ENCODE data around the gene SKAP2. TPM values are rescaled to one million over a fixed set of nuclear protein-coding genes. Genes with fewer than 3 reads are reported as not detected.

SKAP2 gene
- total and polyA plus RNA-seq, 2 of the 4 experiments (the other 2 are of a cell fraction), result 5.7 to 7.4 TPM

- ATAC-seq (ENCODE audit: low read depth), result no peak
Observed at GRCh38 chr7:26815426-26815825, 49.0 kb downstream of the SKAP2 start.

More at GRCh38 chr7:26815426-26815825, 49.0 kb downstream of the SKAP2 start:
- no peak for DNase-seq
- H3K56ac ChIP-seq (ENCODE audit: extremely low read depth, insufficient read depth, low read length), result no peak overlapping the region
- no peak overlapping the region for H3K27ac ChIP-seq (ENCODE audit: insufficient read depth, low read length)
- H2AK5ac ChIP-seq (ENCODE audit: low read depth, low read length), result no peak overlapping the region
- no peak overlapping the region for H3K9ac ChIP-seq (ENCODE audit: low read depth, low read length)
- H3K79me1 ChIP-seq (ENCODE audit: low read depth in 1 of 2, low read length in 2 of 2), result no peaks in the 10 kb centered on the region; a peak in 1 of 4 replicates
- no peak overlapping the region for H3K23ac ChIP-seq (ENCODE audit: low read depth, low read length)
- no TSS peak for BruUV-seq (replicated peaks)
- no peak overlapping the region for H3K18ac ChIP-seq (ENCODE audit: low read depth, low read length)
- H3K36me3 ChIP-seq (ENCODE audit: control insufficient read depth, insufficient read depth, low read length), result no peaks in the 10 kb centered on the region
- CTCF ChIA-PET, result no interaction called here
- dilution Hi-C loops (cut with HindIII; ENCODE audit: low sequenced_read_pairs, unreplicated experiment), result no loop called here
- H2BK20ac ChIP-seq (ENCODE audit: low read depth, low read length), result no peak overlapping the region
- H3K4me3 ChIP-seq (ENCODE audit: insufficient read depth, low read depth, low read length), result no peak overlapping the region
- in situ Hi-C loops (cut with MboI; ENCODE audit: low sequenced_read_pairs), result no loop called here
- no peaks in the 10 kb centered on the region for H3K4me1 ChIP-seq (ENCODE audit: control insufficient read depth, insufficient read depth, low read length)
- H3K4me2 ChIP-seq (ENCODE audit: low read depth, low read length), result no peak overlapping the region
- H3K9me1 ChIP-seq (ENCODE audit: insufficient read depth, low read length), result no peaks in the 10 kb centered on the region
- no peak for TF ChIP-seq RFX5 (IDR thresholded peaks at IDR 0.05; ENCODE audit: low read depth, low read length)
- no peak for TF ChIP-seq CHD1 (IDR thresholded peaks at IDR 0.05; ENCODE audit: low read depth, low read length)
- no peak for TF ChIP-seq BHLHE40 (IDR thresholded peaks at IDR 0.05; ENCODE audit: low read depth, low read length)
- no peak for TF ChIP-seq POLR2A (IDR thresholded peaks at IDR 0.05; ENCODE audit: low read depth, low read length)
- TF ChIP-seq RCOR1 (IDR thresholded peaks at IDR 0.05; ENCODE audit: insufficient replicate concordance, low read length), result no peak
- TF ChIP-seq CEBPB (IDR thresholded peaks at IDR 0.05; ENCODE audit: low read depth, low read length), result no peak
- TF ChIP-seq MAFK (IDR thresholded peaks at IDR 0.05; ENCODE audit: low read depth, low read length), result no peak
- no peak overlapping the region for H2BK15ac ChIP-seq (ENCODE audit: low read depth, low read length)
- no peaks in the 10 kb centered on the region; the same call in 1 of the 2 replicates for H4K20me1 ChIP-seq (ENCODE audit: insufficient read depth, low read length)
- no peaks in the 10 kb centered on the region for H3K9me3 ChIP-seq (ENCODE audit: control insufficient read depth, insufficient read depth, low read length)
- H2BK120ac ChIP-seq (ENCODE audit: low read depth, low read length), result no peak overlapping the region
- H2AFZ ChIP-seq (replicated peaks; ENCODE audit: low read length, poor library complexity), result no peak overlapping the region
- no CpG with 5 or more reads among the region's 3 CpGs for WGBS, 2 experiments (ENCODE audit: extremely low coverage in 2 of 2, insufficient read length in 1 of 2)
- H2BK5ac ChIP-seq (ENCODE audit: low read depth, low read length, poor library complexity, severe bottlenecking), result no peak overlapping the region
- POLR2A ChIA-PET (ENCODE audit: unreplicated experiment), result no interaction called here
- no peak overlapping the region for H3K4ac ChIP-seq (ENCODE audit: low read depth, low read length)
- H4K8ac ChIP-seq (ENCODE audit: low read depth in 2 of 2, low read length in 2 of 2), result no peak overlapping the region
- no peak overlapping the region for H3K14ac ChIP-seq (replicated peaks; ENCODE audit: low read depth, low read length)
- intact Hi-C loops (cut with micrococcal nuclease), result no loop called here
- no peak overlapping the region for H4K5ac ChIP-seq (ENCODE audit: low read depth, low read length)
- no peak overlapping the region for H4K91ac ChIP-seq (ENCODE audit: insufficient read depth, low read depth, low read length)
- no peak overlapping the region for H2AK9ac ChIP-seq (replicated peaks; ENCODE audit: low read depth, low read length, poor library complexity)
- H3K27me3 ChIP-seq (ENCODE audit: control insufficient read depth, insufficient read depth, low read length), result no peaks in the 10 kb centered on the region
